BJ (cell line): ENCODE measurements around the gene LARP4. TPM values are rescaled to one million over a fixed set of nuclear protein-coding genes. Genes with fewer than 3 reads are reported as not detected.
"Not testable (repeated sequence)": the region's sequence is repeated elsewhere in the genome, so short reads cannot be mapped to it uniquely, and the experiment has no call there.

Experiments
- CTCF ChIA-PET: fragments of 350-600 bp; formaldehyde crosslinking; extraction: SDS; loops from one replicate; lab custom pipeline; 2021; ENCODE audit warnings: antibody characterized with exemption, inconsistent platforms; lab: Yijun Ruan, JAX
- POLR2A ChIA-PET: fragments of 300-600 bp; sonication (Branson Sonifier 250); formaldehyde crosslinking; extraction: SDS; loops from one replicate; lab custom pipeline; 2021; ENCODE audit warnings: antibody characterized with exemption; lab: Charles Lee
- DNase-seq: peaks from one replicate; pipeline ENCODE4 v3.0.0-alpha.2; 2011; ENCODE audit warnings: low read depth
- H3K27me3 ChIP-seq: 2 replicates; pipeline ENCODE4 v1.6.0; 2011; ENCODE audit warnings: low read length; ENCODE audit not compliant: control insufficient read depth, insufficient read depth
- H3K36me3 ChIP-seq: 2 replicates; pipeline ENCODE4 v1.5.1; 2011; ENCODE audit warnings: low read length; ENCODE audit not compliant: control insufficient read depth, insufficient read depth
- H3K4me3 ChIP-seq: 2 replicates; pipeline ENCODE4 v1.5.1; 2011; ENCODE audit warnings: low read depth, mild to moderate bottlenecking, control low read depth, low read length
- CTCF ChIP-seq: IDR thresholded peaks from 2 replicates; pipeline ENCODE4 v1.5.1; 2011; ENCODE audit warnings: low read depth, mild to moderate bottlenecking, control low read depth, inconsistent platforms, low read length, moderate library complexity; ENCODE audit not compliant: insufficient read depth
- polyA plus RNA-seq: library from polyadenylated mRNA; depleted of rRNA; stranded (reverse); fragments of >200 nt; gene quantifications from 2 replicates; pipeline ENCODE4 v1.2.3, GENCODE V29; 2011

The LARP4 gene
- polyA plus RNA-seq, 1 experiment: 10.1 TPM

- no peak overlapping the region for H3K4me3 ChIP-seq
- TF ChIP-seq CTCF: no peak
- no peaks in the 10 kb centered on the region for H3K36me3 ChIP-seq
- POLR2A ChIA-PET: no interaction called here
- H3K27me3 ChIP-seq: no peaks in the 10 kb centered on the region
- CTCF ChIA-PET: no interaction called here
- DNase-seq: no peak
Measured at GRCh38 chr12:50488801-50489200, 88.1 kb downstream of the LARP4 start.

GRCh38 chr12:50498119-50498518 lies 97.4 kb downstream of the LARP4 start:
- CTCF ChIA-PET: interaction anchor here (1.3 to 1.9 kb wide), 2 partner anchors 140 to 423 kb away, joined by 3 to 4 read pairs; no protein-coding TSS in a partner anchor
- H3K36me3 ChIP-seq, H3K4me3 ChIP-seq, DNase-seq, POLR2A ChIA-PET, H3K27me3 ChIP-seq: not testable (repeated sequence)

GRCh38 chr12:50504798-50505674 lies 104.4 kb downstream of the LARP4 start, which contains the start of gene DIP2B:
TSS of gene DIP2B (plus strand) at chr12:50504985. CDS start at chr12:50505141, 156 bp downstream.
- peak; percentile 16 for DNase-seq
- peak; percentile 90 for TF ChIP-seq CTCF
- peak within 1 kb of the TSS; percentile 70 for H3K4me3 ChIP-seq
- H3K27me3 ChIP-seq: no peaks in the 10 kb centered on the region
- no peaks in the 10 kb centered on the region for H3K36me3 ChIP-seq
- ChIA-PET POLR2A (interaction anchor here (0.7 kb wide), 1 partner anchor 220 kb away, joined by 6 read pairs; no protein-coding TSS in a partner anchor), CTCF (interaction anchor here (0.7 to 8.3 kb wide), 43 partner anchors 9 to 482 kb away, joined by 3 to 131 read pairs (median 4); partner anchors contain the start of gene SMARCD1)

GRCh38 chr12:50505675-50506530 lies 105.2 kb downstream of the LARP4 start:
- DNase-seq: no peak
- CTCF ChIA-PET: interaction anchor here (0.7 to 8.3 kb wide), 24 partner anchors 8 to 481 kb away, joined by 3 to 131 read pairs (median 4); partner anchors contain the start of gene SMARCD1
- TF ChIP-seq CTCF: no peak
- H3K27me3 ChIP-seq: no peaks in the 10 kb centered on the region
- H3K36me3 ChIP-seq: no peaks in the 10 kb centered on the region
- H3K4me3 ChIP-seq: peak overlapping the region; percentile 70
- POLR2A ChIA-PET: no interaction called here

- Histone ChIP-seq H3K4me3 (no peak overlapping the region; the same call in 1 of the 2 replicates), H3K27me3 (no peaks in the 10 kb centered on the region), H3K36me3 (no peaks in the 10 kb centered on the region)
- no peak for DNase-seq
- POLR2A ChIA-PET: no interaction called here
- CTCF ChIA-PET: interaction anchor here (1.1 to 8.3 kb wide), 6 partner anchors 12 to 136 kb away, joined by 3 to 131 read pairs (median 4); no protein-coding TSS in a partner anchor
- no peak for TF ChIP-seq CTCF
Measured at GRCh38 chr12:50506753-50507473, 106.2 kb downstream of the LARP4 start.
